Endothelial cell of umbilical vein (primary cell): ENCODE results near the gene KCNMA1. TPM values are rescaled to one million over a fixed set of nuclear protein-coding genes. Genes with fewer than 3 reads are reported as not detected.

Source experiments
- BruUV-seq: library from RNA; stranded (reverse); fragments of 400-500 nt; replicated peaks from 2 replicates; lab custom pipeline; 2021; lab: Mats Ljungman, UMichigan
- CTCF ChIA-PET: fragments of 300-600, 350-600 bp; sonication (Branson Sonifier 250); formaldehyde crosslinking; loops from one replicate; lab custom pipeline; 2021; ENCODE audit warnings: antibody characterized with exemption, inconsistent platforms; lab: Charles Lee
- POLR2A ChIA-PET: fragments of 300-600, 350-600 bp; sonication (Branson Sonifier 250); formaldehyde crosslinking; loops from one replicate; lab custom pipeline; 2021; ENCODE audit warnings: antibody characterized with exemption, inconsistent platforms; lab: Charles Lee
- DNase-seq: peaks from one replicate; pipeline ENCODE4 v3.0.0-alpha.2; 2011; ENCODE audit warnings: low read depth, low spot score
- FAIRE-seq: peaks from 2 replicates; lab custom pipeline; 2011; peaks lifted over from hg19 to GRCh38; lab: Jason Lieb, UNC
- H2AFZ ChIP-seq: 2 replicates; pipeline ENCODE4 v1.6.0; 2012; ENCODE audit warnings: low read depth, low read length, control low read depth, inconsistent platforms
- H3K27ac ChIP-seq: 2 replicates; pipeline ENCODE4 v1.5.1; 2011; ENCODE audit warnings: low read depth, mild to moderate bottlenecking, control low read depth, low read length, moderate library complexity; ENCODE audit not compliant: insufficient read depth
- H3K27me3 ChIP-seq, 2 experiments: 2 replicates each; pipeline versions ENCODE4 v1.6.0 to v1.6.1; 2011; ENCODE audit warnings: low read length in 2 of 2, mixed read lengths in 1 of 2; ENCODE audit not compliant: control insufficient read depth in 2 of 2, insufficient read depth in 2 of 2
- H3K36me3 ChIP-seq, 2 experiments: 2 replicates in 1 of 2; 3 replicates in 1 of 2; pipeline ENCODE4 v1.5.1; 2011; ENCODE audit warnings: low read length in 2 of 2, mild to moderate bottlenecking in 1 of 2, moderate library complexity in 1 of 2; ENCODE audit not compliant: control insufficient read depth in 2 of 2, insufficient read depth in 2 of 2; ENCODE audit errors: extremely low read depth in 1 of 2
- H3K4me1 ChIP-seq: 3 replicates; pipeline ENCODE4 v1.5.1; 2011; ENCODE audit warnings: mild to moderate bottlenecking, low read length; ENCODE audit not compliant: control insufficient read depth, insufficient read depth; ENCODE audit errors: extremely low read depth
- H3K4me2 ChIP-seq: 2 replicates; pipeline ENCODE4 v1.6.1; 2011; ENCODE audit warnings: low read length, control low read depth, mixed read lengths; ENCODE audit not compliant: insufficient read depth
- H3K4me3 ChIP-seq, 3 experiments: fragments of 200-600 bp in 1 of 3; sonication (generic), shearing (Covaris generic) in 1 of 3; replicated peaks in 1 of 3; 2 replicates each; pipeline ENCODE4 v1.5.1; 2011 to 2016; ENCODE audit warnings: control low read depth in 3 of 3, low read length in 3 of 3, mild to moderate bottlenecking in 2 of 3, inconsistent platforms in 1 of 3, low read depth in 1 of 3, moderate library complexity in 1 of 3; ENCODE audit not compliant: insufficient read depth in 1 of 3
- H3K79me2 ChIP-seq: 2 replicates; pipeline ENCODE4 v1.6.0; 2012; ENCODE audit warnings: low read length, inconsistent platforms; ENCODE audit not compliant: control insufficient read depth, insufficient read depth
- H3K9ac ChIP-seq: replicated peaks from 2 replicates; pipeline ENCODE3; 2011; ENCODE audit warnings: low read length, control low read depth; ENCODE audit not compliant: insufficient read depth; ENCODE audit errors: extremely low read depth
- H3K9me1 ChIP-seq: replicated peaks from 3 replicates; pipeline ENCODE4 v1.6.0; 2011; ENCODE audit warnings: mild to moderate bottlenecking, low read length; ENCODE audit not compliant: control insufficient read depth, insufficient read depth; ENCODE audit errors: extremely low read depth
- H3K9me3 ChIP-seq: replicated peaks from 2 replicates; pipeline ENCODE4 v1.5.1; 2012; ENCODE audit warnings: low read length, inconsistent platforms; ENCODE audit not compliant: control insufficient read depth, insufficient read depth
- H4K20me1 ChIP-seq: replicated peaks from 2 replicates; pipeline ENCODE3; 2011; ENCODE audit warnings: mild to moderate bottlenecking, low read length; ENCODE audit not compliant: control insufficient read depth, insufficient read depth; ENCODE audit errors: extremely low read depth
- EZH2 ChIP-seq: IDR thresholded peaks from 2 replicates; pipeline ENCODE4 v1.6.1; 2012; ENCODE audit warnings: borderline replicate concordance, low read depth, mild to moderate bottlenecking, moderate library complexity, low read length, inconsistent platforms; ENCODE audit not compliant: severe bottlenecking
- FOS ChIP-seq: IDR thresholded peaks from 2 replicates; pipeline ENCODE4 v1.6.1; 2011; ENCODE audit warnings: mild to moderate bottlenecking, low read length, moderate library complexity, borderline replicate concordance; ENCODE audit not compliant: insufficient read depth
- GATA2 ChIP-seq: IDR thresholded peaks from 2 replicates; pipeline ENCODE4 v1.7.0; 2011; ENCODE audit warnings: low read depth, mild to moderate bottlenecking, moderate library complexity, mixed read lengths, low read length; ENCODE audit not compliant: insufficient read length, insufficient read depth
- JUN ChIP-seq: IDR thresholded peaks from 2 replicates; pipeline ENCODE4 v1.6.1; 2011; ENCODE audit warnings: borderline replicate concordance, low read depth; ENCODE audit not compliant: insufficient read length, insufficient read depth
- MYC ChIP-seq: IDR thresholded peaks from one replicate; pipeline ENCODE4 v1.6.1; 2011; ENCODE audit warnings: mild to moderate bottlenecking, low read depth, low read length
- POLR2A ChIP-seq: IDR thresholded peaks from 2 replicates; pipeline ENCODE4 v1.6.1; 2012; ENCODE audit warnings: low read depth, mild to moderate bottlenecking, control low read depth, low read length
- POLR2AphosphoS5 ChIP-seq: IDR thresholded peaks from 2 replicates; pipeline ENCODE4 v1.6.1; 2012; ENCODE audit warnings: low read depth, mild to moderate bottlenecking, control low read depth, low read length, moderate library complexity; ENCODE audit not compliant: insufficient read depth
- dilution Hi-C: fragments of 300-500 bp; cut with MboI; formaldehyde crosslinking; loops from one replicate; pipeline ENCODE4 v1.15.0; 2019; ENCODE audit warnings: low sequenced_read_pairs; ENCODE audit not compliant: extremely low pct_ligation_motif_present
- intact Hi-C: fragments of 100-400 bp; cut with micrococcal nuclease; formaldehyde crosslinking; loops from one replicate; pipeline ENCODE4 v1.10.0; 2022
- polyA plus RNA-seq, 4 experiments: library from polyadenylated mRNA; depleted of rRNA in 3 of 4; stranded (reverse) in 3 of 4; unstranded in 1 of 4; fragments of >200 nt; gene quantifications; 2 replicates each; pipeline versions ENCODE4 v1.2.1 to v1.2.3, GENCODE V29; 2011 to 2012; ENCODE audit warnings: missing spikeins in 1 of 4
- total RNA-seq: library from RNA; stranded (reverse); gene quantifications from 2 replicates; pipeline ENCODE4 v1.2.3, GENCODE V29; 2021
- TF ChIP-seq, protein P1 (sequence below), 2 donors: IDR thresholded peaks; 1 replicate in 1 of 2; 2 replicates in 1 of 2; pipeline ENCODE4 v1.5.1; 2011; ENCODE audit warnings: low read length in 2 of 2, mild to moderate bottlenecking in 2 of 2, moderate library complexity in 2 of 2, control low read depth in 1 of 2, inconsistent platforms in 1 of 2, low read depth in 1 of 2; ENCODE audit not compliant: insufficient read depth in 1 of 2; ENCODE audit errors: extremely low read depth in 1 of 2
- TF ChIP-seq, protein P2 (sequence below): IDR thresholded peaks from 2 replicates; pipeline ENCODE4 v1.6.1; 2011; ENCODE audit not compliant: insufficient read depth, insufficient read length

KCNMA1 gene
- total and polyA plus RNA-seq, 2 donors (not counting 3 experiments of a cell fraction or from before 2014, with no cell fraction given), result 0.10 to 0.82 TPM

DNA sequence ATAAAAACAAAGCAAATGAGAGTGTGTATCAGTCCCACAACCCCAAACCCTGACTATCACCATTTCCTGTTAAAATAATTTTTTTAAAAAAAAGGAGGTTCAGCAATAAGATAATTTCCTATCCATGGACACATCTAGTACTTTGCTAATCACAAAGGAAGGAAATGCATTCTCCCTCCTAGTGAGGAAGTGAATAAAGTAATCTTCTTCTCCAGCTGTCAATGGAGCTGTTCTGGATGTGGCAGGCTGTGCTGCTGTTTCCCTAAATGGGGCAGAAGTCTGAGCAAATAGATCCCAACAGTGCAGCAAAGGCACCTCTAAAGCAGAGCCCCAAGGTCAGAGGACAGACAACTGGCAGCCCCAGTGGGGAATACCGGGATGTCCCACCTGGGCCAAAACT lies 540.0 kb downstream of the KCNMA1 start:
- Histone ChIP-seq H3K36me3 (no peaks in the 10 kb centered on the region), H3K4me2 (no peak overlapping the region), H3K27me3 (no peaks in the 10 kb centered on the region), H4K20me1 (no peaks in the 10 kb centered on the region), H3K9me3 (no peaks in the 10 kb centered on the region), H3K4me1 (no peaks in the 10 kb centered on the region), H2AFZ (no peak overlapping the region), H3K4me3 (no peak overlapping the region), H3K27ac (no peak overlapping the region), H3K9me1 (no peaks in the 10 kb centered on the region), H3K9ac (no peak overlapping the region), H3K79me2 (no peaks in the 10 kb centered on the region)
- intact Hi-C loops (no loop called here), dilution Hi-C loops (no loop called here)
- DNase-seq, result no peak
- POLR2A ChIA-PET, result no interaction called here
- TF ChIP-seq MYC (no peak), POLR2A (no peak), JUN (no peak), FOS (no peak), POLR2AphosphoS5 (no peak), GATA2 (no peak), EZH2 (no peak)
- TF ChIP-seq, protein P1, sequence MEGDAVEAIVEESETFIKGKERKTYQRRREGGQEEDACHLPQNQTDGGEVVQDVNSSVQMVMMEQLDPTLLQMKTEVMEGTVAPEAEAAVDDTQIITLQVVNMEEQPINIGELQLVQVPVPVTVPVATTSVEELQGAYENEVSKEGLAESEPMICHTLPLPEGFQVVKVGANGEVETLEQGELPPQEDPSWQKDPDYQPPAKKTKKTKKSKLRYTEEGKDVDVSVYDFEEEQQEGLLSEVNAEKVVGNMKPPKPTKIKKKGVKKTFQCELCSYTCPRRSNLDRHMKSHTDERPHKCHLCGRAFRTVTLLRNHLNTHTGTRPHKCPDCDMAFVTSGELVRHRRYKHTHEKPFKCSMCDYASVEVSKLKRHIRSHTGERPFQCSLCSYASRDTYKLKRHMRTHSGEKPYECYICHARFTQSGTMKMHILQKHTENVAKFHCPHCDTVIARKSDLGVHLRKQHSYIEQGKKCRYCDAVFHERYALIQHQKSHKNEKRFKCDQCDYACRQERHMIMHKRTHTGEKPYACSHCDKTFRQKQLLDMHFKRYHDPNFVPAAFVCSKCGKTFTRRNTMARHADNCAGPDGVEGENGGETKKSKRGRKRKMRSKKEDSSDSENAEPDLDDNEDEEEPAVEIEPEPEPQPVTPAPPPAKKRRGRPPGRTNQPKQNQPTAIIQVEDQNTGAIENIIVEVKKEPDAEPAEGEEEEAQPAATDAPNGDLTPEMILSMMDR (IDR thresholded peaks at IDR 0.05; ENCODE audit: extremely low read depth in 1 of 2, insufficient read depth in 1 of 2, low read depth in 1 of 2, low read length in 2 of 2), result no peak
- TF ChIP-seq, protein P2, sequence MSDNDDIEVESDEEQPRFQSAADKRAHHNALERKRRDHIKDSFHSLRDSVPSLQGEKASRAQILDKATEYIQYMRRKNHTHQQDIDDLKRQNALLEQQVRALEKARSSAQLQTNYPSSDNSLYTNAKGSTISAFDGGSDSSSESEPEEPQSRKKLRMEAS, result no peak
- no peak for FAIRE-seq
- CTCF ChIA-PET, result no interaction called here
- no TSS peak for BruUV-seq
